Colon (tissue), 2 donors: ENCODE data around the gene PGGHG.
"Not testable (repeated sequence)": the region's sequence is repeated elsewhere in the genome, so short reads cannot be mapped to it uniquely, and the experiment has no call there.

Source experiments
- FAIRE-seq: peaks from 2 replicates; lab custom pipeline; 2012; peaks lifted over from hg19 to GRCh38; lab: Jason Lieb, UNC
- donor health status: control.
- donor health status: control.

PGGHG gene

DNA sequence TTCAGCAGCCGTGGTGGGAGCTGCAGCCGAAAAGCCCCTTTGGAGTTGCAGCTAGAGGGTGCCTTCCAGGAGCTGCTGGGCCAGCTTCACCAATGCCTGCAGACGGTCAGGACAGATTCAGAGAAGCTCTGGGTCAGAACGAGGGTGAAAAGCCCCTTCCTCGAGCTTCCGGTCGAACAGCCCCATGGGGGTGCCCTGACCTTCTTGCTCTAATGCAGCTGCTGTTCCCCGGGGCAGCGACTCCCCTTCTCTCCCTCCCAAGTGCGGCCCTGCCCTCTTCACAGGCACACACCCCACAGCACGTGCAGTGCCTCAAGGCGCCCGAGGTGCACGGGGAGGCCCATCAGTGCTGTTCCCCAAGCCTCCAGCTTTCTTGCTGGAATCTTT is 41.4 kb downstream of the PGGHG start:
- FAIRE-seq: no peak

DNA sequence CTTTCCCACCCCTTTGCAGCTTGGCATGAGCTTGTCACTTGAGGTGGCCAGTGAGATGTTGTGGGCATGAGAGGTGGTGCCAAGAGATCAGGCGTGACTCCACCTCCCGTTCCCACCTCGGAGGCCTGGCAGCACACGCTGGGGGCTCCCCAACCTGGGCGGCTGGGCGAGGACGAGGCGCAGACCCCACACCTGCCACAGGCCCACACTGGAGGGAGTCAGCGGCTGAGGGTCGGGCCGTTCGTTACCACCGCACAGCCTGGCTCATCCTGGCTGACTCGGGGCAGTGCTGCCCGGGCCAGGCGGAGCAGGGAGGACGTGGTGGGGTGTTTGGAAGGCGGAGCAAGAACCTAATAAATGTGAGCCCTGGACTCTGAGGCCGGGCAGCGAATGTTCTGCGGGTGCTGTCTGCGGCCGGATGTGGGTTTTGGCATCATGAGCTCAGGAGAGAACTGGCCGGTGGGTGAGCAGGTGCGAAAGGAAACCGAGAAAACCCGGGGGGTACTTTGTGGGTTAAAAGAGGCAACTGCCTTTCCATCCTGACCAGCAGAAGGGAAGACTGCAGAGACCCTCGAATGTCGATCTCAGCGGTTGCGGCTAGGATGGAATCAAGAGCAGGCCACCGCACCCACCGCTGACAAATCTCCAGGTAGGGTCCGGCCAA is 41.9 kb downstream of the PGGHG start:
- no peak for FAIRE-seq

DNA sequence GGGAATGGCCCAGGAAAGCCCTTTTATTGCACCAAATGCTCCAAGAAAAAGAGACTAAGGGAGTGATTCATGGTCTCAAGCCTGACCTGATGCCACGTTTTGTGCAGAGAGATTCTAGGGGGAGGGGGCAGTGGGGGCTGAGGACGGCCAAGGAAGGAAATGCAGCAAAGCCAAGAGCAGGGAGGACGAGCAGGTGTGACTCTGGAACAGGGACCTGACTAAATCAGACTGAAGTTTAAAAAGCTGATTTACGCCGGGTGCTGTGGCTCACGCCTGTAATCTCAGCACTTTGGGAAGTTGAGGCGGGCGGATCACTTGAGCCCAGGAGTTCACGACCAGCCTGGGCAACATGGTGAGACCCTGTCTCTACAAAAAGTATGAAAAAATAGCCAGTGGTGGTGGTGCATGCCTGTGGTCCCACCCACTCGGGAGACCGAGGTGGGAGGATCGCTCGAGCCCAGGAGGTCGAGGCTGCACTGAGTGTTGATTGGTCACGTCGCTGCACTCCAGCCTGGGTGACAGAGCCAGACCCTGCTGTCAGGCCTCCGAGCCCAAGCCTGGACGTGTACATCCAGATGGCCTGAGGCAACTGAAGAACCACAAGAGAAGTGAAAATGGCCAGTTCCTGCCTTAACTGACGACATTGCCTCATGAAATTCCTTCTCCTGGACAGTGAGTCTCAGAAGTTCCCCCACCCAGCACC is 42.6 kb downstream of the PGGHG start:
- FAIRE-seq: no peak

DNA sequence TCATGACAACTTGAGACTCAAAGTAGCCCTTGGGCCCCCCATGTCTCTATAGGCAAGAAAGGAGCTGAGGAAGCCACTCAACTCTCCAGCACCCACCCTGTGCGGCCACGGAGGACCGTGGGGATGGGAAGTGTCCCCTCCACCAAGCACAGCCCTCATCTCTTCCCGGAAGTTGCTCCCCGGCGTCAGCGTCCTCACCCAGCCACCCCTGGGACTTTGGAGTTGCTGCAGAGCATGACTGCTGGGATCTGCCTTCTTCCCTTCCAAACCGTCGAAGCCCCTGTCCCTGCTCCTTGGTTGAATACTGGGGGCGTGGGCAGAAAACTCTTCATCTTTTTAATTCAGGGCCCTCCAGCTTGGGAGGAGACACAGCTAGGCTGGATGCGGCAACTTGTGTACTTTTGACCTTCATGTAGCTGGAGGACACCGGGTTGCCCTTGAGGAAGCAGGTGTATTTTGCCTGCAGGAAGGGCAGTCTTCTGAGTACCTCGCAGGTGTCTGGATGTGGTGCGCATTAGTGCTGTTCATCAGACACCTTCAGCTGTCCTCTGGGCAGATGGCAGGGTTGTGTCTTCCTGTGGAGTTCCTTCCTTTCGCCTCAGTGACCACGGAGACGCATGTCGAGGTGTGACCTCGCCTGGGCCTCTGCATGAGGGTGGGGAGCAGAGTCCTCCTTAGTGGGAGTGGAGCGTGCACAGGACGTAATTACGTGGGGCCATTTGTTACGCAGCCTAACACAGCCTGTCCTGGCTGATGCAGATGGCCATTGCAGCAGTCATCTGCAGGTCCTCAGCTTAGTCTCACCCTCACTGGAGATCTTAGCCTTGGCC is 43.9 kb downstream of the PGGHG start:
- no peak for FAIRE-seq

DNA sequence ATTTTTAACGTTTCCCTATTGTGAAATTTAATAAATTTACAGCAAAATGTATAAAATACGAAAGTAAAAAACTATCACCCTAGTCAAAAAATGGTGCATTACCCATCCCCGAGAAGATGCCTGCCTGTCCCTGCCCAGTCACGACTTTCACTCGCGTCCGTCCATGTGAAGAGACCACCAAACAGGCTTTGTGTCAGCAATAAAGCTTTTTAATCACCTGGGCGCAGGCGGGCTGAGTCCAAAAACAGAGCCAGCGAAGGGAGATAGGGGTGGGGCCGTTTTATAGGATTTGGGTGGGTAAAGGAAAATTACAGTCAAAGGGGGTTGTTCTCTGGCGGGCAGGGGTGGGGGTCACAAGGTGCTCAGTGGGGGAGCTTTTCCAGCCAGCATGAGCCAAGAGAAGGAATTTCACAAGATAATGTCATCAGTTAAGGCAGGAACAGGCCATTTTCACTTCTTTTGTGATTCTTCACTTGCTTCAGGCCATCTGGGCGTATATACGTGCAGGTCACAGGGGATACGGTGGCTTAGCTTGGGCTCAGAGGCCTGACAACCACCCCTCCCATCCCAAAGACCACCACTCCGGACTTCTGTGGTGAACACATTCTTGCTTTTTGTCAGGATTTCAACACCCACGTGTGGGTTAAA is 44.8 kb downstream of the PGGHG start:
- FAIRE-seq: not testable (repeated sequence)

DNA sequence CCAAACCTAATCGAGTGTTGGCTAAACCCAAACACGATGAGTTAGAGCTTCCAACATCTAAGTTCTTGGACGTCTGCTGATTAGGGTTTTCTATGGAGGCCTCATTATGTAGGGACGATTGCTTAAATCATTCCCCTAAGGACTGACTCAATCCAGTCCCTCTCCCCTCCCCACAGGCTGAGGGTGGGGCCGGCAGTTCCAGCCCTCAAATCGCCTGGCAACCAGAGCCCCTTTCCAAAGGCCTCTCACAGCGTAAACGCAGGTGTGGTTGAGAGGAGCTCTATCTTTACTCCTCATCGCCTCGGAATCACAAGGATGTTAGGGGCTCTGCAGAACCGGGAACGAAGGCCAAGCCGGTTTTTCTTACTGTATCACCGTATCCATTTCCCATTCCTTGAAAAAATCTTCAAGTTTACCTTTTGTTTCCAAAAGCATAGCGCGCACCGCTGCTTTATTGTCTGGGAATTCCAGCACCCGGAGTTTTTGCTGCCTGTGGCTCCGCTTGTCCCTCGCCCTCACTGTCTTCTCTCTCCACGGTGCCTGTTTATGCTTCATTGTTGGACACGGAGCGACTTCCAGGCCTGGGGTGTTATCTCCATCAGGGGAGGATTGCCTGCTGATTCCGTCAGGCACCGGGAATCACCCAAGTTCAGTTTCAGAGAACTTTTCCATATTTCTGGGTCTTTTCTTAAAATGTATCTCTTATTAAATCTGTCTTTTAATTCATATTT is 45.5 kb downstream of the PGGHG start:
- FAIRE-seq: no peak

DNA sequence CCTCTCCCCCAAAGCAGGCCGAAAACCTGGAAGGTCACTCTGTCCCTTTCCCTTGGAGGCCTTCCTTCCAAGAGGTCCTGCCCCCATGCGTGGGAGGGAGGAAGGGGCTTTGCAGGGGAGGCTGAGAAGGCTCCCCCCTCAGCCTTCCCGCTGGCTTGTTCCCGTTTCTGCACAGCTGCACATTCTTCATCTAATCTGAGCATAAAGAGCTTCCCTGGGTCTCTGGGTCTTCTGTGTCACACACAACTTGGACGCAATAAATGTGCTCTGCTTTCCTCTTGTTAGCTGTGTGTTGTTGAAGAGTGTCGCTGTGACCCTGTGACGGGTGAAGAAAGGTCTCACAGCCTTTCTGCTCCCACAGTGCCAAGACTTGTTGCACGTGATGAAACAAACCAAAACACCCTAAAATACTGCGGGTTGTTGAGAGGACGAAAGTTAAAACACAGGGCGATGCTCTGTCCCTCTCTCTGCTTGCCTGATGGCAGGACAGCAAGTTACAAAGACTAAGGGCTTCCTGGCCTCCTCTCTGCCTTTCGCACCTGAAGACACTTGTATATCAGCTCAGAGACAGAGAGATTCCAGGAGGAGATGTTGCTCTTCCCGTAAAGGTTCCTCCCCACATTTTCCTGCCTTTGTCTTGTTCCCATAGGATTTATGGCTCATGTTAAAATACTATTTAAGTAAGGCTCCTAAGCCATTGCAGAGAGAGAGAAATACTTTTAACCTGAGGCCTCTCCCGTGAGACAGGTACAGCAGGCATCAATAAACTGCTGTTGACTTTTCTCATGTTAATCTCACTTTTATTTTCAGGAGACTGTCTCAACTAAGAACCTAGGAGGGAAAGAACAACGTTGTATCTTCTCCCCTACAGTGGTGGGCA is 47.1 kb downstream of the PGGHG start:
- FAIRE-seq: no peak

DNA sequence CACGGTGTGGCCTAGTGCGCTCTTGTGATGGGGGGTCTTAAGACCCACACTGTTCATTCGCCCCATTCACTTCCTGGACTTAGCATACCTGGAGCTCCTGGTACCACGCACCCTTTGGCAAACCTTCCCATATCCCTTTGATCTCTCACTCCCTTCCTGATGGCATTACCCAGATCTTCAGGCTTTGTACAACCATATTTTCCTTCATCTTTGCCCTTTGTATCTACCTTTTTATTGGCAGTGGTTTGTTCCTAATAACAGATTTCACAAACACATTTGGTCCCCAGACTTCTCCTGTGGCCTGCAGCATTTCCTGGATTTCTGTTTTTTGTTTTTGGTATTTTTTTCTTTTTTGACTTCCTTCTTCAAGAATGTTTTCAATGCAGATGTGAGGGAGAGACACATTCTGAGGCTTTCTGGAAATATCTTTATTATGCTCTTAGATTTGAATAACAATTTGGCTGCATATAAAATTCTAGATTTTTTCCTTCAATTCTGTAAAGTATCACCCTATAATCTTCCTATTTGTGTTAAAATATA is 47.8 kb downstream of the PGGHG start:
- FAIRE-seq: no peak

DNA sequence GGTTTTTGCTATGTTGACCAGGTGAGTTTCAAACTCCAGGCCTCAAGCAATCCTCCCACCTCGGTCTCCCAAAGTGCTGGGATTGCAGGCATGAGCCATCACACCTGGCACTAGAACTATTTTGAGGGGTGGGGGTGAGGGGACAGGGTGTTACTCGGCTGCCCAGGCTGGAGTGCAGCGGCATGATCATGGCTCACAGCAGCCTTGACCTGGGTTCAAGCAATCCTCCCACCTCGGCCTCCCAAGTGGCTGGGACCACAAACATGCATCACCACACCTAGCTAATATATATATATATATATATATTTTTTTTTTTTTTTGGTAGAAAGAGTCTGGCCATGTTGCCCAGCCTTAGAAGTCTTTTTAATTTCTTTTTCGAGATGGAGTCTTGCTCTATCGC is 48.8 kb downstream of the PGGHG start:
- FAIRE-seq: no peak

DNA sequence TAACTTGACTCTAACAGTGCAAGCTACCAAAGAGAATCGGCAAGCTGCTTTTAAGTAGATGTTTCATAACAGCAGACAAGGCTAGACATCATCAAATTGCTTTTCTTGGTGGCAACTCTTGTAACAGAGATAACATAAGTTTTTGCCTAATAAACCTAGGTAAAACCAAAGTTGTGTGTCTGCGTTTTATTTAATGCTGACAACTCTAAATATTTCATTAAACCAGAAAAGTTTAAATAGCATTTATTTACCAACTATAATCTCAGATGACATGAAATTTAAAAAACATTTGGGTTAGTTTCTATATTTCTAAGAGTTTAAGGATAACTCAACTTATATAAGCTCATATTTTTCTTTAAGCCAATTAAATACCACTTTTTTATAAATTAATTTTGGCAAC is 51.0 kb downstream of the PGGHG start:
- no peak for FAIRE-seq

DNA sequence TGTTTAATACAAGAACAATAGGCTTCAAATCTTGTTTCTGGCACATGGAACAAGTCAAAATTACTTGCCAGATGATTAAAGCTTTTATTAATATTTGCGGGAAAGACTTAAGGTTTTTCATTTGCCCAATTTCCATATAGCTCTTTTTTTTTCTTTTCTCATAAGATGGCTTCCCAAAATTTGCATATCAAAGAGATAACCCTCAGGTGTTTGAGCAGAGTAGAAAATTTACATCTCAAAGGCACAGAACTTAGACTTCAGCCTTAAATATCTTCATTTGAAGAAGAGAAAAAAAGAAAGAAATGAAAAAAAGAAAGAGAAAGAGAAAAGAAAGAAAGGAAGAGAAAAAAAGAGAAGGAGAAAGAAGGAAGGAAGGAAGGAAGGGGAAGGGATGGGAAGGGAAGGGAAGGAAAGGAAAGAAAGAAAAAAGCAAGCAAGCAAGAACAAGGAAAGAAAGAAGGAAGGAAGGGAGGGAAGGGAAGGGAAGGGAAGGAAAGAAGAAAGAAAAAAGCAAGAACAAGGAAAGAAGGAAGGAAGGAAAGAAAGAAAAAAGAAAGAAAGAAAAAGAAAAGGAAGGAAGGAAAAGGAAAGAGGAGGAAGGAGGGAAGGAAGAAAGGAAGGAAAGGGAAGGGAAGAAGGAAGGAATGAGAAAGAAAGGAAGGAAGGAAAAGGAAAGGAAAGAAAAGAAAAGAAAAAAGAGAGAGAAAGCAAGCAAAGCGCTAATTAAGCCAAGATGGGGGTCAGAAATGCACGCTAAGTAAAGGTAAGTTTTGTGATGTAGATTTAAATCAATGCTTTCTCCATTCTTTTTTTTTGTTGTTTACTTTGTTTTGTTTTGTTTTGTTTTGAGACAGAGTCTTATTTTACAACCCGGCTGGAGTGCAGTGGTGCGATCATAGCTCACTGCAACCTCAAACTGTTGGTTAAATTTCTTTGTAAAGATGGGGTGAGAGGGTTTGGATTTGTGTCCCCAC is 51.9 kb downstream of the PGGHG start:
- FAIRE-seq: no peak

DNA sequence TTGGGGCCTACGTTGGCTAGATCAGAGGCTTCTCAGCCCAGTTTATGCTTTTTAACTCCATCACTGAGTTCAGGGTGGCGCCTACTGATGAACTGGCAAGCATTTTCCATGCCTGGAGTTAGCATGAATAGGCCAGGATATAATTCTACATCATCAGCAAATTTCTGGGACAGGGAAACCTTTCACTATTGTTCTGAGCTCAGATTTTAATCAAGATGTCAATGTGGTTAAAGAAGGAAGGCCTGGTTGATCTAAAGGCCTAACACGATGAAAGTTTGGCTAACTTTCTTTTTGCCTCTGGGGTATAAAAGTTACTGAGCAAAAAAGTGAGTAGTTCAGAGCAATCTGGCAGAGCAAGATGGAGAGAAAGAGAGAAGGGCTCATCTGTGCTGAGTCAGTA is 53.4 kb downstream of the PGGHG start:
- FAIRE-seq: no peak

DNA sequence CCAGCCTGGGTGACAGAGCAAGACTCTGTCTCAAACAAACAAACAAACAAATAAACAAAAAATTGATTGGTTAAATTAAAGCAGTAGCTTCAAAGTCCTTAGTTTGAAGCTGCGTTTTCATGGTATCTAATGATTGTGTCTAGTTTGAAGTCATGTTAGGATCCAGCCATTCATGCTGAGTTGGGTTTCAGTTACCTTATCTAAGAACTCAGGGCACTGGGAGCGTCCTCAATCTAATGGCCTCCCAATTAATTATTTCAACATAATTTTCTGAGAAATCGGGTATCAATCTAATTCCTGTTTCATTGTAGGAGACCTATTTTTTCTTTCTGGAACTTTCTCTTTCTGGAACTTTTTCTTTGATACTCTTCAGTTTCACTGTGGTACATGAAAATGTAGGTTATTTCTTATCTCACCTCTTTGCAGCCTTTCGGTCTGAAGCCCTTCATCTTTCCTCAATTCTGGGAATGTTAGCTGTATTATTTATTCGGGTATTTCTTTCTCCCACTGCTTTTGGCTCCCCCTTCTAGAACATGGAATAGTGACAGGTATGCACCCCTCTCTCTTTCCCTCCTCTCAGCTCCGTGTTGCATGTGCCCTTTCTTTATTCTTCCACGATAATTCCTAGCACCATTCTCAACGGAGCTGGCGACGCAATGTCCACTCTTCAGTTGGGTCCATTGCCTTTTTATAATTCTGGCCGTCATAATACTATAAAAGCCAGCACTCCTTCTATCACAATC is 56.1 kb downstream of the PGGHG start:
- no peak for FAIRE-seq
